ENCODE measurements around the gene ROR1. TPM values are rescaled to one million over a fixed set of nuclear protein-coding genes. Genes with fewer than 3 reads are reported as not detected.
A peak's percentile ranks its signal among the peaks of the same experiment; 100 is the strongest.

ROR1 gene
- total RNA-seq, 1 donor from 2014 or later, result 81.4 TPM

DNA sequence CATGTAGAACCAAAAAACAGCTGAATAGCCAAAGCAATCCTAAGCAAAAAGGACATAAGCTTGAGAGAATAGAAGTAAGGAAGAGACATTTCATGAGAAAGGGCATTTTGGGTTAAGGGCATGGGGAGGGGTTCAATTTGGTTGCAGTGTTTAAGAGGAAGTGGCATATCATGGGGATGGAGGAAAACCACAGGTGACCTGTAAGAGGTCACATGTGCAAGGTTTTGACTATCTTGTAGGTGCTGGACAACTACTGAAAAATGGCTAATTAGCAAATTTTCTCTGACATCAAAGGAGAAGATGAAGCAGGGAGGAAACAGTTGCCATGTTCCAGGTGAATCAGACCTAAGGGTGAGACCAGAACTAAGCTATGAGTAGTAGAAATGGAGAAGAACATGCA lies 31.3 kb upstream of the ROR1 start:
- DNase-seq (ENCODE audit: low spot score in 2 of 2, unreplicated experiment in 2 of 2), result no peak
- no peak overlapping the region for H3K27ac Mint-ChIP-seq
- no peaks in the 10 kb centered on the region for H3K36me3 Mint-ChIP-seq
- H3K4me3 Mint-ChIP-seq, result no peak overlapping the region
- H3K4me1 Mint-ChIP-seq, result peaks cover 17% of the 10 kb centered on the region
- TF ChIP-seq, protein P1, sequence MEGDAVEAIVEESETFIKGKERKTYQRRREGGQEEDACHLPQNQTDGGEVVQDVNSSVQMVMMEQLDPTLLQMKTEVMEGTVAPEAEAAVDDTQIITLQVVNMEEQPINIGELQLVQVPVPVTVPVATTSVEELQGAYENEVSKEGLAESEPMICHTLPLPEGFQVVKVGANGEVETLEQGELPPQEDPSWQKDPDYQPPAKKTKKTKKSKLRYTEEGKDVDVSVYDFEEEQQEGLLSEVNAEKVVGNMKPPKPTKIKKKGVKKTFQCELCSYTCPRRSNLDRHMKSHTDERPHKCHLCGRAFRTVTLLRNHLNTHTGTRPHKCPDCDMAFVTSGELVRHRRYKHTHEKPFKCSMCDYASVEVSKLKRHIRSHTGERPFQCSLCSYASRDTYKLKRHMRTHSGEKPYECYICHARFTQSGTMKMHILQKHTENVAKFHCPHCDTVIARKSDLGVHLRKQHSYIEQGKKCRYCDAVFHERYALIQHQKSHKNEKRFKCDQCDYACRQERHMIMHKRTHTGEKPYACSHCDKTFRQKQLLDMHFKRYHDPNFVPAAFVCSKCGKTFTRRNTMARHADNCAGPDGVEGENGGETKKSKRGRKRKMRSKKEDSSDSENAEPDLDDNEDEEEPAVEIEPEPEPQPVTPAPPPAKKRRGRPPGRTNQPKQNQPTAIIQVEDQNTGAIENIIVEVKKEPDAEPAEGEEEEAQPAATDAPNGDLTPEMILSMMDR (IDR thresholded peaks at IDR 0.05; ENCODE audit: unreplicated experiment), result no peak
- no peaks in the 10 kb centered on the region for H3K9me3 Mint-ChIP-seq
- no peaks in the 10 kb centered on the region for H3K27me3 Mint-ChIP-seq (ENCODE audit: low read depth)

DNA sequence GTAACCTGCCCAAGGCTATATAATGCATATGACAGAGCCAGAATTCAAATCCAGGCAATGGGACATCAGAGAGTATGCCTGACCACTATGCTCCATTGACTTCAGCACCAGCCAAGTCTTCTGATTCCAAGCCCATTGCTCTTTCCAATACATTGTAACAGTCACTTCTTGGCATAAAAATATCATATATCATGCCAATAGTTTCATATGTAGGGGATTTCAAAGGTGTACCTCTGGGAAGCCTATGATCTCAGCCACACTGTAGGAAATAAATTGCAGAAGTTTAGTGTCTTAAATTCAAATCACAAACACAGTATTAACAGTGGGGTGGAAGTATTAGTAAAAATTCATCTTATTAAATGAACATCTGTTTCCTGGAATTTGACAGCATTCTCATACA lies 30.0 kb upstream of the ROR1 start:
- no peak for DNase-seq (ENCODE audit: low spot score in 2 of 2, unreplicated experiment in 2 of 2)
- Mint-ChIP-seq H3K4me3 (no peak overlapping the region), H3K9me3 (no peaks in the 10 kb centered on the region), H3K27ac (no peak overlapping the region), H3K4me1 (peaks cover 20% of the 10 kb centered on the region), H3K27me3 (ENCODE audit: low read depth) (no peaks in the 10 kb centered on the region), H3K36me3 (no peaks in the 10 kb centered on the region)
- TF ChIP-seq, protein P1 (IDR thresholded peaks at IDR 0.05; ENCODE audit: unreplicated experiment), result no peak

DNA sequence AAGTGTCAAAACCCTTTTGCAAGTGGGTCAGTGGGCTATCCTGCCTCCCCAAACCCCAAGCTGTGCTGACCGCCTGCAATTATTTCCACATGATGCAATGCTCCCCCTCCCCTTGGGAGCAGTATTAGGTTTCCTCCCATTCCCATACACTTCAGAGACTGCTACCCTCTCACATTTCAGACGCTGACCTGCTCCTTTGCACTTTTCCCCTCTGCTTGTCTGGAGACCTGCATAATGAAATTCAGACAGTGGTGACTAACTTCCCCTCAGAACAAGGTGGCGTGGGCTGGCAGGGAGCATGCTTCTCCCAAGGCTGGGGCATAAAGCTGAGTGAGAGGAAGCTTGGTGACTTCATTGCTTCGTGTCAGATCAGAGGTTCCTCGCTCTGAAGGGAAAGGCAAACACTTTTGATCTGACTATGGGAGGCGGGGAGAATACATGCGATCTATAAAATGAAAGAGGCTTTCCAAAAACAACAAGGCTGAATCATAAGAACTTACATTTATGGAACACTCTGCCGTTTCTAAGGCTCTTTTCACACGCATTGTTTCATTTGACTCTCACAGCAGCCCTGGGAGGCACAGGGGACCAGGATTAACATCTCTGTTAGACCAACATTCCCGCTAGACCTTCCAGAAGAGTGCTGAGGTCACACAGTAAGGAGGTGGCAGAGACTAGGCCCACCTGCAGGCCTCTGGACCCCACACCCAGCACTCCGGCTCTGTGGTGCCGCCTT lies 27.5 kb upstream of the ROR1 start:
- Mint-ChIP-seq H3K27me3 (ENCODE audit: low read depth) (no peaks in the 10 kb centered on the region), H3K9me3 (no peaks in the 10 kb centered on the region), H3K4me3 (no peak overlapping the region), H3K36me3 (no peaks in the 10 kb centered on the region), H3K4me1 (peaks cover 21% of the 10 kb centered on the region), H3K27ac (peak overlapping the region; percentile 16)
- TF ChIP-seq, protein P1 (IDR thresholded peaks at IDR 0.05; ENCODE audit: unreplicated experiment), result no peak
- no peak for DNase-seq (ENCODE audit: low spot score in 2 of 2, unreplicated experiment in 2 of 2)

DNA sequence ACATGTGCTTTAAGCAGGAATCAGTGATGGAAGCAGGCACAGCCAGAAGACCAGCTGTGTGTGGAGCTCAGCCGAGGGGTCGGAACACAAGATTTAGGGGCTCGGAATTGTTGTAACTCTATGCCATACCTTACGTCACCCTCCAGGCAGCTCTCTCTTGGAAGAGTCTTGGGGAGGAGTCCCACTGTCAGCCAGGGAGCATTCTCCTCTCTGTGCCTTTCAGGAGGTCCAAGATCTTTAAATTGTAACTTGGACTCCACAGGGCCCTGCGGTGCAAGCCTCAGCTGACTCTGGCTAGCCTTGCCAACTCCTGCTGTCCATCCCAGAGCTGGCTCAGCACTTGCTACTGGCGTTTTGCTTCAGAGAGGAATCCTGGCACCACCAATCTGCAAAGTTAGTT lies 26.4 kb upstream of the ROR1 start:
- Mint-ChIP-seq H3K4me3 (no peak overlapping the region), H3K27ac (no peak overlapping the region), H3K4me1 (peaks cover 21% of the 10 kb centered on the region), H3K36me3 (no peaks in the 10 kb centered on the region), H3K27me3 (ENCODE audit: low read depth) (no peaks in the 10 kb centered on the region), H3K9me3 (no peaks in the 10 kb centered on the region)
- TF ChIP-seq, protein P1 (IDR thresholded peaks at IDR 0.05; ENCODE audit: unreplicated experiment), result no peak
- DNase-seq (ENCODE audit: low spot score in 2 of 2, unreplicated experiment in 2 of 2), result no peak

DNA sequence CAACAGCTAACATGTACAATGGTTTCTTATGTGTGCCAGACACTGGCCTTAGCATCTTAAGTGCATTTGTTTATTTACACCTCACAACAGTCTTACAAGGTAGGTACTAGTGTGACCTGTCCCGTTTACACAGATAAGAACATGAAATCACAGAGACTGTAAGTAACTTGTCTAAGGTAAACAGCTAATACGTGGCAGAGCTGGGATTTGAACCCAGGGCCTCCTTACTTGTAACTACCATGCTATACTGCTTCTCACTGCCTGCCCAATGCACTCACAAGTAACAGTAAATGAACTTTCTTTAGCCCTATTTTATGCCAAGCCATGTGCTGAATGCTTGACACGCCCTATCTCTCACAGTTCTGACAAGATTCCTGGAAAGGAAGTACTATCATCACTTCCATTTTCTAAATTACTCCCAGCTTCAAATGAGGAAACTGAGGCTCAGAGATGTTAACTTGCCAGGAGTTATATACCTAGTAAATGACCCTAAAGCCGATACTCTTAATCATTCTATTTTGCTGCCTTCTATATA lies 25.7 kb upstream of the ROR1 start:
- TF ChIP-seq, protein P1 (IDR thresholded peaks at IDR 0.05; ENCODE audit: unreplicated experiment), result no peak
- no peak for DNase-seq (ENCODE audit: low spot score in 2 of 2, unreplicated experiment in 2 of 2)
- no peaks in the 10 kb centered on the region for H3K9me3 Mint-ChIP-seq
- no peak overlapping the region for H3K27ac Mint-ChIP-seq
- no peaks in the 10 kb centered on the region for H3K27me3 Mint-ChIP-seq (ENCODE audit: low read depth)
- no peak overlapping the region for H3K4me3 Mint-ChIP-seq
- H3K36me3 Mint-ChIP-seq, result no peaks in the 10 kb centered on the region
- H3K4me1 Mint-ChIP-seq, result peaks cover 21% of the 10 kb centered on the region

All from mesothelial cell of epicardium (in vitro differentiated cells).